OCI-LY7 (cell line): ENCODE measurements around the gene RNF166. TPM values are rescaled to one million over a fixed set of nuclear protein-coding genes. Genes with fewer than 3 reads are reported as not detected.
A peak's percentile ranks its signal among the peaks of the same experiment; 100 is the strongest.

Experiments used
- BruUV-seq: library from RNA; stranded (reverse); fragments of 400-500 nt; replicated peaks from 2 replicates; lab custom pipeline; 2021; lab: Mats Ljungman, UMichigan
- CTCF ChIA-PET: fragments of 300-600 bp; sonication (Branson Sonifier 250); formaldehyde crosslinking; loops from one replicate; lab custom pipeline; 2022; ENCODE audit warnings: antibody characterized with exemption; ENCODE audit not compliant: unreplicated experiment; lab: Charles Lee
- POLR2A ChIA-PET: fragments of 300-600 bp; sonication (Branson Sonifier 250); formaldehyde crosslinking; loops from one replicate; lab custom pipeline; 2022; ENCODE audit warnings: antibody characterized with exemption; lab: Charles Lee
- DNase-seq: peaks from one replicate; pipeline ENCODE4 v3.0.0-alpha.2; 2015; ENCODE audit warnings: low spot score
- H2AFZ ChIP-seq: fragments of 200-600 bp; sonication (generic), shearing (Covaris generic); 2 replicates; pipeline ENCODE4 v1.6.1; 2014; ENCODE audit warnings: mild to moderate bottlenecking, antibody characterized with exemption, low read length, moderate library complexity
- H3K27ac ChIP-seq: fragments of 200-600 bp; sonication (generic); 2 replicates; pipeline ENCODE4 v1.5.1; 2014; ENCODE audit warnings: mixed run types, low read depth, mild to moderate bottlenecking, moderate library complexity, low read length, inconsistent platforms; ENCODE audit not compliant: poor library complexity, severe bottlenecking
- H3K36me3 ChIP-seq: fragments of 200-600 bp; sonication (generic); 2 replicates; pipeline ENCODE4 v1.6.1; 2014; ENCODE audit warnings: mild to moderate bottlenecking, antibody characterized with exemption, low read length, moderate library complexity, mixed read lengths; ENCODE audit not compliant: insufficient read depth
- H3K4me1 ChIP-seq: fragments of 200-600 bp; sonication (generic); 2 replicates; pipeline ENCODE4 v1.5.1; 2014; ENCODE audit warnings: mild to moderate bottlenecking, low read length; ENCODE audit not compliant: insufficient read depth, poor library complexity, severe bottlenecking
- H3K4me2 ChIP-seq: fragments of 200-600 bp; sonication (generic); 2 replicates; pipeline ENCODE4 v1.6.1; 2014; ENCODE audit warnings: mild to moderate bottlenecking, low read length
- H3K4me3 ChIP-seq: fragments of 200-600 bp; sonication (generic); 2 replicates; pipeline ENCODE4 v1.5.1; 2014; ENCODE audit warnings: mild to moderate bottlenecking, low read depth, low read length; ENCODE audit not compliant: poor library complexity, severe bottlenecking
- H3K79me2 ChIP-seq: fragments of 200-600 bp; sonication (generic); 2 replicates; pipeline ENCODE4 v1.6.1; 2016; ENCODE audit warnings: low read depth, mild to moderate bottlenecking, low read length, moderate library complexity, mixed read lengths; ENCODE audit not compliant: insufficient read depth
- H3K9me2 ChIP-seq: fragments of 200-600 bp; sonication (generic); 2 replicates; pipeline ENCODE4 v1.6.1; 2016; ENCODE audit warnings: mild to moderate bottlenecking, low read length, mixed read lengths; ENCODE audit not compliant: insufficient read depth
- H3K9me3 ChIP-seq: fragments of 200-600 bp; sonication (generic); 2 replicates; pipeline ENCODE4 v1.6.1; 2014; ENCODE audit warnings: mild to moderate bottlenecking, mixed run types, low read length, mixed read lengths
- H4K20me1 ChIP-seq: fragments of 200-600 bp; sonication (generic); 2 replicates; pipeline ENCODE4 v1.6.1; 2014; ENCODE audit warnings: mild to moderate bottlenecking, antibody characterized with exemption, low read length, moderate library complexity, mixed read lengths; ENCODE audit not compliant: insufficient read depth
- EZH2phosphoT487 ChIP-seq: fragments of 200-600 bp; sonication (generic); IDR thresholded peaks from 2 replicates; pipeline ENCODE4 v1.6.1; 2018; ENCODE audit warnings: low read depth, borderline replicate concordance, mild to moderate bottlenecking, mixed run types, antibody characterized with exemption, low read length, moderate library complexity, mixed read lengths
- intact Hi-C: fragments of 100-400 bp; cut with micrococcal nuclease; formaldehyde crosslinking; loops from one replicate; pipeline ENCODE4 v1.10.0; 2022; ENCODE audit not compliant: unreplicated experiment
- total RNA-seq, 2 experiments: library from RNA; depleted of rRNA in 1 of 2; stranded (reverse); fragments of >200 nt in 1 of 2; shearing (Covaris generic) in 1 of 2; gene quantifications; 2 replicates each; pipeline ENCODE4 v1.2.3, GENCODE V29; 2014 to 2022
- TF ChIP-seq, protein P1 (sequence below): fragments of 200-600 bp; sonication (generic); conservative IDR thresholded peaks from 2 replicates; pipeline ENCODE4 v1.5.1; 2014; ENCODE audit warnings: mild to moderate bottlenecking, antibody characterized with exemption, low read length, moderate library complexity, mixed read lengths

RNF166 gene
- total RNA-seq, 2 experiments from 2014 or later, result 52.4 to 56.2 TPM

DNA sequence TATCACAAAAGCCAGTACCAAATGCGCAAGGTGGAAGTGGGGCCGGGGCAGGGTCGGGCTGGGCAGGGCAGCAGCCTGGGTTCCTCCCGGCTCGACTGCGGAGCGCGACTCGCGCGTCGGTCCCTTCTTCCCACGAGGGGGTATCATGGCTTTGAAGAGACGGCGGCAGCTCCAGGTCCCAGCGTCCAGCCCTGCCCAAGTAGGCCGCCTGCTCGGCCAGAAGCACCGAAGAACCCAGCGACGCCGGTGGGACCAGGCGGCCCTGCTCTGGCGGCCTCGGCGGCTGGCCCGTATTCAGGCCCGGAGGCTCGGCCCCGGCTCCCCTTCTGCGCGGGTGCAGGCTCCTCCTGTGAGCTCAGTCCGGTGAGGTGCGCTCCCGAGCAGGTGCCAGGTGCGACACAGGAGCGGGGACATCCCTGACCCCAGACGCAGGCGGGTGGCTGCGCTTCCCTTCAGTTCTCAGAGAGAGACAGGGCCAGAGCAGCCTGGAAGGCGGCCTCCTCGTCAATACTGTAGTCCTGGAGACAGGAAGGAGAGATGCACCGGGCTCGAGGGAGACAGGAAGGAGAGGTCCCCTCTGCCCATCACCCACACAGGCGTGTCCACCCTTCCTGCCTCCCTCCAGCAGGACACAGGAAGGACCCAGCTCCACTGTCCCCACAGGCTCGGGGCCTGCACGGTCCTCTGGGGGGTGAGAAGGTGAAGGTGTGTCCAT, 8.9 kb downstream of the RNF166 start:
- peaks cover 24% of the 10 kb centered on the region; the same call in 1 of the 2 replicates for H3K36me3 ChIP-seq

GRCh38 chr16:88696441-88696840, 9.8 kb downstream of the RNF166 start:
- H4K20me1 ChIP-seq, result no peaks in the 10 kb centered on the region
- ChIA-PET CTCF (interaction anchor here (0.6 kb wide), 1 partner anchor 8 kb away, joined by 3 read pairs; no protein-coding TSS in a partner anchor), POLR2A (no interaction called here)
- no peak for DNase-seq
- H3K9me3 ChIP-seq, result no peaks in the 10 kb centered on the region
- no peak overlapping the region for H3K4me2 ChIP-seq
- BruUV-seq, result TSS peak; percentile 93
- no peak for TF ChIP-seq EZH2phosphoT487
- TF ChIP-seq, protein P1, sequence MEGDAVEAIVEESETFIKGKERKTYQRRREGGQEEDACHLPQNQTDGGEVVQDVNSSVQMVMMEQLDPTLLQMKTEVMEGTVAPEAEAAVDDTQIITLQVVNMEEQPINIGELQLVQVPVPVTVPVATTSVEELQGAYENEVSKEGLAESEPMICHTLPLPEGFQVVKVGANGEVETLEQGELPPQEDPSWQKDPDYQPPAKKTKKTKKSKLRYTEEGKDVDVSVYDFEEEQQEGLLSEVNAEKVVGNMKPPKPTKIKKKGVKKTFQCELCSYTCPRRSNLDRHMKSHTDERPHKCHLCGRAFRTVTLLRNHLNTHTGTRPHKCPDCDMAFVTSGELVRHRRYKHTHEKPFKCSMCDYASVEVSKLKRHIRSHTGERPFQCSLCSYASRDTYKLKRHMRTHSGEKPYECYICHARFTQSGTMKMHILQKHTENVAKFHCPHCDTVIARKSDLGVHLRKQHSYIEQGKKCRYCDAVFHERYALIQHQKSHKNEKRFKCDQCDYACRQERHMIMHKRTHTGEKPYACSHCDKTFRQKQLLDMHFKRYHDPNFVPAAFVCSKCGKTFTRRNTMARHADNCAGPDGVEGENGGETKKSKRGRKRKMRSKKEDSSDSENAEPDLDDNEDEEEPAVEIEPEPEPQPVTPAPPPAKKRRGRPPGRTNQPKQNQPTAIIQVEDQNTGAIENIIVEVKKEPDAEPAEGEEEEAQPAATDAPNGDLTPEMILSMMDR, result no peak
- peaks cover 49% of the 10 kb centered on the region for H3K4me1 ChIP-seq
- H3K4me3 ChIP-seq, result no peak overlapping the region
- H3K36me3 ChIP-seq, result peaks cover 24% of the 10 kb centered on the region; the same call in 1 of the 2 replicates
- H3K9me2 ChIP-seq, result no peaks in the 10 kb centered on the region
- no peak overlapping the region for H2AFZ ChIP-seq
- no peak overlapping the region for H3K27ac ChIP-seq
- 0 out of 2 replicates have a peak, but pooled peaks cover 2% of the 10 kb centered on the region for H3K79me2 ChIP-seq
- intact Hi-C loops, result no loop called here

More for the DNA sequence above, 8.9 kb downstream of the RNF166 start:
- POLR2A ChIA-PET, result no interaction called here
- no peak for DNase-seq
- H3K4me2 ChIP-seq, result no peak overlapping the region
- intact Hi-C loops, result no loop called here
- no peak for TF ChIP-seq EZH2phosphoT487
- TF ChIP-seq, protein P1, result no peak
- H3K79me2 ChIP-seq, result 0 out of 2 replicates have a peak, but pooled peaks cover 7% of the 10 kb centered on the region
- H3K27ac ChIP-seq, result no peak overlapping the region
- BruUV-seq, result no TSS peak
- H3K9me2 ChIP-seq, result no peaks in the 10 kb centered on the region
- peaks cover 49% of the 10 kb centered on the region for H3K4me1 ChIP-seq
- no peaks in the 10 kb centered on the region for H4K20me1 ChIP-seq
- CTCF ChIA-PET, result no interaction called here
- no peak overlapping the region for H2AFZ ChIP-seq
- no peaks in the 10 kb centered on the region for H3K9me3 ChIP-seq
- H3K4me3 ChIP-seq, result no peak overlapping the region

DNA sequence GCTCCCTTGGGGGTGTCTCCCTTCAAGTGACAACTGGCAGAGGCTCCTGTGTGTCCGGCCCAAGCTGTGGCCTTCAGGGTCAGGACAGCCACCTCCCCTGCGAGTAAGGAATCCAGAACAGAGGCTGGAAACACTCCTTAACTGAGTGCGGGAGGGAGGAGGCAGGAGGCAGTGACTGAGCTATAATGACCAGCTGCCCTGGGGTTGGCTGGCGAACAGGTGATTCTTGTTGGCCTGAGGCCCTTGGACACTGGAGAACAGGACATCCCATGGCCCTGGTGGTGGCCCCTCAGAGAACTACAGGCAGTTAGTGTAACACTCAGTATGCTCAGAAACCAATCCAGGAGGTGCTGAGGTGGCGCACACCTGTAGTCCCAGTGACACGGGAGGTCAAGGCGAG, 10.5 kb downstream of the RNF166 start:
- Histone ChIP-seq H3K9me2 (no peaks in the 10 kb centered on the region), H3K36me3 (peaks cover 24% of the 10 kb centered on the region; the same call in 1 of the 2 replicates), H3K4me2 (no peak overlapping the region), H2AFZ (no peak overlapping the region), H3K9me3 (no peaks in the 10 kb centered on the region), H3K4me1 (peaks cover 42% of the 10 kb centered on the region), H3K4me3 (no peak overlapping the region), H4K20me1 (no peaks in the 10 kb centered on the region), H3K79me2 (no peaks in the 10 kb centered on the region), H3K27ac (no peak overlapping the region)
- no TSS peak for BruUV-seq
- CTCF ChIA-PET, result interaction anchor here (0.6 kb wide), 1 partner anchor 9 kb away, joined by 3 read pairs; no protein-coding TSS in a partner anchor
- TF ChIP-seq, protein P1, result no peak
- no peak for TF ChIP-seq EZH2phosphoT487
- intact Hi-C loops, result no loop called here
- POLR2A ChIA-PET, result no interaction called here
- no peak for DNase-seq
